Measurements from ENCODE around the gene POMC.

GRCh38 chr2:25115249-25115883, 53.0 kb downstream of the POMC start:
- TF ChIP-seq, protein P1, sequence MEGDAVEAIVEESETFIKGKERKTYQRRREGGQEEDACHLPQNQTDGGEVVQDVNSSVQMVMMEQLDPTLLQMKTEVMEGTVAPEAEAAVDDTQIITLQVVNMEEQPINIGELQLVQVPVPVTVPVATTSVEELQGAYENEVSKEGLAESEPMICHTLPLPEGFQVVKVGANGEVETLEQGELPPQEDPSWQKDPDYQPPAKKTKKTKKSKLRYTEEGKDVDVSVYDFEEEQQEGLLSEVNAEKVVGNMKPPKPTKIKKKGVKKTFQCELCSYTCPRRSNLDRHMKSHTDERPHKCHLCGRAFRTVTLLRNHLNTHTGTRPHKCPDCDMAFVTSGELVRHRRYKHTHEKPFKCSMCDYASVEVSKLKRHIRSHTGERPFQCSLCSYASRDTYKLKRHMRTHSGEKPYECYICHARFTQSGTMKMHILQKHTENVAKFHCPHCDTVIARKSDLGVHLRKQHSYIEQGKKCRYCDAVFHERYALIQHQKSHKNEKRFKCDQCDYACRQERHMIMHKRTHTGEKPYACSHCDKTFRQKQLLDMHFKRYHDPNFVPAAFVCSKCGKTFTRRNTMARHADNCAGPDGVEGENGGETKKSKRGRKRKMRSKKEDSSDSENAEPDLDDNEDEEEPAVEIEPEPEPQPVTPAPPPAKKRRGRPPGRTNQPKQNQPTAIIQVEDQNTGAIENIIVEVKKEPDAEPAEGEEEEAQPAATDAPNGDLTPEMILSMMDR (IDR thresholded peaks at IDR 0.05 in 8 of 11, conservative IDR thresholded peaks at IDR 0.05 in 3 of 11), result no peak
- TF ChIP-seq POLR2AphosphoS5 (IDR thresholded peaks at IDR 0.05), result no peak
